GM12878 (cell line): ENCODE measurements around the gene GSK3A. TPM values are rescaled to one million over a fixed set of nuclear protein-coding genes. Genes with fewer than 3 reads are reported as not detected.

ENCODE experiments used
- ATAC-seq: fragments of 200-7000 bp; cut with Tn5 transposase; 3 replicates; pipeline ENCODE4 v1.9.1; 2020; ENCODE audit warnings: mild to moderate bottlenecking, moderate library complexity
- BruUV-seq: library from RNA; stranded (reverse); fragments of 400-500 nt; replicated peaks from 2 replicates; lab custom pipeline; 2021; lab: Mats Ljungman, UMichigan
- CTCF ChIA-PET: fragments of 300-600 bp; sonication (Branson Sonifier 250); formaldehyde crosslinking; extraction: SDS; loops from one replicate; lab custom pipeline; 2021; ENCODE audit warnings: inconsistent platforms; lab: Yijun Ruan, JAX
- POLR2A ChIA-PET: fragments of 350-600 bp; formaldehyde crosslinking; extraction: SDS; loops from one replicate; lab custom pipeline; 2021; ENCODE audit warnings: inconsistent platforms; lab: Charles Lee
- RAD21 ChIA-PET: fragments of 300-600 bp; sonication (Branson Sonifier 250); formaldehyde crosslinking; loops from one replicate; lab custom pipeline; 2023; ENCODE audit warnings: antibody characterized with exemption; ENCODE audit not compliant: unreplicated experiment; lab: Charles Lee
- SMC1A ChIA-PET: fragments of 300-600 bp; sonication (Branson Sonifier 250); formaldehyde crosslinking; loops from one replicate; lab custom pipeline; 2023; ENCODE audit not compliant: unreplicated experiment, uncharacterized antibody; lab: Charles Lee
- DNase-seq: peaks from one replicate; pipeline ENCODE4 v3.0.0-alpha.2; 2011; ENCODE audit warnings: low read depth, low spot score
- FAIRE-seq: peaks from 3 replicates; lab custom pipeline; 2011; peaks lifted over from hg19 to GRCh38; lab: Jason Lieb, UNC
- H2AFZ ChIP-seq: 2 replicates; pipeline ENCODE4 v1.6.0; 2011; ENCODE audit warnings: low read depth, low read length, control low read depth; ENCODE audit not compliant: control insufficient read depth
- H3K27ac ChIP-seq: 2 replicates; pipeline ENCODE4 v1.5.1; 2011; ENCODE audit warnings: control low read depth; ENCODE audit not compliant: control insufficient read depth, insufficient read depth
- H3K27me3 ChIP-seq, 2 experiments: replicated peaks in 1 of 2; 2 replicates each; pipeline versions ENCODE4 v1.6.0 to v1.6.1; 2011; ENCODE audit warnings: low read length in 1 of 2; ENCODE audit not compliant: control insufficient read depth in 2 of 2, insufficient read depth in 2 of 2
- H3K36me3 ChIP-seq, 2 experiments: 2 replicates each; pipeline ENCODE4 v1.5.1; 2011; ENCODE audit warnings: low read length in 1 of 2; ENCODE audit not compliant: control insufficient read depth in 2 of 2, insufficient read depth in 2 of 2
- H3K4me1 ChIP-seq: 2 replicates; pipeline ENCODE4 v1.6.1; 2011; ENCODE audit warnings: mild to moderate bottlenecking, low read length, moderate library complexity, mixed read lengths; ENCODE audit not compliant: control insufficient read depth, insufficient read depth
- H3K4me2 ChIP-seq: 2 replicates; pipeline ENCODE4 v1.6.0; 2011; ENCODE audit warnings: control low read depth; ENCODE audit not compliant: control insufficient read depth, insufficient read depth
- H3K4me3 ChIP-seq: fragments of 200-600 bp; sonication (generic); 2 replicates; pipeline ENCODE4 v1.5.1; 2016
- H3K79me2 ChIP-seq: 2 replicates; pipeline ENCODE4 v1.6.0; 2011; ENCODE audit warnings: low read length; ENCODE audit not compliant: control insufficient read depth, insufficient read depth
- H3K9ac ChIP-seq: 2 replicates; pipeline ENCODE4 v1.8.0; 2011; ENCODE audit warnings: low read length, control low read depth, mixed read lengths; ENCODE audit not compliant: control insufficient read depth, insufficient read depth
- H3K9me3 ChIP-seq: replicated peaks from 3 replicates; pipeline ENCODE4 v1.5.1; 2011; ENCODE audit warnings: mild to moderate bottlenecking, low read length; ENCODE audit not compliant: control insufficient read depth, insufficient read depth
- H4K20me1 ChIP-seq: 2 replicates; pipeline ENCODE4 v1.6.0; 2011; ENCODE audit not compliant: control insufficient read depth, insufficient read depth
- ATF7 ChIP-seq: fragments of 450-650 bp; IDR thresholded peaks from 2 replicates; pipeline ENCODE4 v1.6.1; 2016; ENCODE audit warnings: low read depth, mild to moderate bottlenecking
- POU2F2 ChIP-seq: IDR thresholded peaks from 3 replicates; pipeline ENCODE4 v1.6.1; 2011; ENCODE audit warnings: low read depth, mild to moderate bottlenecking, low read length, borderline replicate concordance
- RCOR1 ChIP-seq: conservative IDR thresholded peaks from 2 replicates; pipeline ENCODE4 v1.6.1; 2012; ENCODE audit warnings: low read depth, low read length, improper control_type of control experiment
- RFX5 ChIP-seq: IDR thresholded peaks from 2 replicates; pipeline ENCODE4 v1.6.1; 2011; ENCODE audit warnings: low read depth, low read length, improper control_type of control experiment
- SMARCA5 ChIP-seq: fragments of 450-650 bp; IDR thresholded peaks from 2 replicates; pipeline ENCODE4 v1.6.1; 2017; ENCODE audit warnings: mild to moderate bottlenecking
- SREBF2 ChIP-seq: IDR thresholded peaks from 2 replicates; pipeline ENCODE4 v1.6.1; 2012; ENCODE audit warnings: mild to moderate bottlenecking, low read length
- SRF ChIP-seq, 2 experiments: IDR thresholded peaks; 2 replicates each; pipeline ENCODE4 v1.6.1; 2011; ENCODE audit warnings: low read depth in 2 of 2, low read length in 2 of 2, mild to moderate bottlenecking in 1 of 2, moderate library complexity in 1 of 2
- TAF1 ChIP-seq: IDR thresholded peaks from 2 replicates; pipeline ENCODE4 v1.6.1; 2011; ENCODE audit warnings: mild to moderate bottlenecking, low read depth, low read length, borderline replicate concordance
- ZBED1 ChIP-seq: IDR thresholded peaks from 2 replicates; pipeline ENCODE4 v1.6.1; 2016; ENCODE audit warnings: borderline replicate concordance
- ZNF384 ChIP-seq: IDR thresholded peaks from 2 replicates; pipeline ENCODE4 v1.6.1; 2012; ENCODE audit warnings: low read depth, mild to moderate bottlenecking, low read length, improper control_type of control experiment, borderline replicate concordance
- ZSCAN29 ChIP-seq: fragments of 450-650 bp; IDR thresholded peaks from 2 replicates; pipeline ENCODE4 v1.6.1; 2017; ENCODE audit warnings: mild to moderate bottlenecking, moderate library complexity
- WGBS: methylation state at CpG from one replicate; pipeline ENCODE4 v1.1.6; 2016; ENCODE audit warnings: low lambda C conversion rate; ENCODE audit not compliant: insufficient replicate concordance, insufficient coverage; ENCODE audit errors: missing lambda C conversion rate; 5-methylcytosine and 5-hydroxymethylcytosine counted together
- in situ Hi-C: fragments of 300-500 bp; cut with MboI; formaldehyde crosslinking; loops from 9 replicates; pipeline ENCODE4 v1.14.3; 2018; ENCODE audit warnings: mixed read lengths
- intact Hi-C: fragments of 100-400 bp; cut with micrococcal nuclease; formaldehyde crosslinking; loops from one replicate; pipeline ENCODE4 v1.14.2; 2022; ENCODE audit not compliant: unreplicated experiment
- polyA plus RNA-seq, 11 experiments: library from polyadenylated mRNA; depleted of rRNA in 4 of 11; unstranded in 6 of 11; stranded (reverse) in 5 of 11; fragments of >200 nt; fragmentation: Nextera tagmentation in 4 of 11; fragmentation: Illumina TruSeq in 1 of 11; extraction: Ambion mirVana in 4 of 11; extraction: Trizol in 1 of 11; gene quantifications; 1 replicate in 1 of 11; 2 replicates in 10 of 11; pipeline versions ENCODE4 v1.2.1 to v1.2.3, GENCODE V29; 2011 to 2016; ENCODE audit warnings: inconsistent platforms in 2 of 11, missing spikeins in 2 of 11, low read depth in 1 of 11
- total RNA-seq, 4 experiments: library from RNA; depleted of rRNA in 3 of 4; stranded (reverse); fragments of >200 nt in 3 of 4; fragmentation: Illumina TruSeq in 1 of 4; extraction: Trizol in 1 of 4; gene quantifications; 2 replicates each; pipeline versions ENCODE4 v1.2.1 to v1.2.3, GENCODE V29; 2013 to 2021

GSK3A gene
- total and polyA plus RNA-seq, 10 of the 15 experiments (the other 5 are each of a cell fraction or from before 2014, with no cell fraction given) = 1.00 to 47.9 (median 15.2) TPM

DNA sequence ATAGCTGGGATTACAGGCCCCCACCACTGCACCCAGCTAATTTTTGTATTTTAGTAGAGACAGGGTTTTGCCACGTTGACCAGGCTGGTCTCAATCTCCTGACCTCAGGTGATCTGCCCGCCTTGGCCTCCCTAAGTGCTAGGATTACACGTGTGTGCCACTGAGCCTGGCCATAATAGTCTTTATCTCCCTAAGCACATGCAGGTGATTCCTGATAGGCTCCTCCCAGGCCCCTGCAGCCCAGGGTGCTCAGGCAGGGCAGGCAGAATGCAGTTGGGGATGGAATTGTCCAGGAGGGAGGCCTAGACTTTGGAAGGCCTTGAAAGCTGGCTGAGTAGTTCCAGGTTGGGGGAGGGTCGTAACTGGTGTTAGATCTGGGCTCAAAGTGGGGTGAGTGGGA is 13.8 kb downstream of the GSK3A start (continued):
- TF ChIP-seq SREBF2 = no peak

- Histone ChIP-seq H3K27me3 (no peaks in the 10 kb centered on the region), H3K4me2 (no peak overlapping the region)
- CTCF ChIA-PET = interaction anchor here (0.6 kb wide), 1 partner anchor 131 kb away, joined by 3 read pairs; no protein-coding TSS in a partner anchor
- TF ChIP-seq ZSCAN29 = no peak
- no peak for TF ChIP-seq SRF (IDR thresholded peaks at IDR 0.05; ENCODE audit: low read depth in 2 of 2, low read length in 2 of 2)
- no peak for TF ChIP-seq SMARCA5
- no peak for TF ChIP-seq RCOR1
- no peak for TF ChIP-seq ATF7
- TF ChIP-seq ZNF384 = no peak
- no peak for TF ChIP-seq ZBED1
- TF ChIP-seq RFX5 = no peak
- TF ChIP-seq TAF1 = no peak
- no peak for TF ChIP-seq POU2F2
- TF ChIP-seq, all 136 proteins: peak for 0
- WGBS = 100% methylated on average over 1 of the region's 1 CpG
- DNase-seq (no peak), ATAC-seq (no peak), FAIRE-seq (no peak)
- in situ Hi-C loops = no loop called here
- SMC1A ChIA-PET = no interaction called here
- Histone ChIP-seq H2AFZ (no peak overlapping the region), H4K20me1 (no peaks in the 10 kb centered on the region; the same call in none of the 2 replicates), H3K79me2 (peaks cover 9% of the 10 kb centered on the region), H3K4me1 (no peaks in the 10 kb centered on the region), H3K4me3 (no peak overlapping the region), H3K27ac (no peak overlapping the region), H3K9ac (no peak overlapping the region), H3K9me3 (no peaks in the 10 kb centered on the region), H3K36me3 (peaks cover 21 to 32% of the 10 kb centered on the region in 2 experiments)
- POLR2A ChIA-PET = interaction anchor here (1.2 kb wide), 1 partner anchor 16 kb away, joined by 3 read pairs; no protein-coding TSS in a partner anchor
- BruUV-seq = no TSS peak
- RAD21 ChIA-PET = no interaction called here
- intact Hi-C loops = no loop called here
Measured at GRCh38 chr19:42226886-42227285, 15.5 kb downstream of the GSK3A start.
